ENCODE data around the gene MYADML2. TPM values are rescaled to one million over a fixed set of nuclear protein-coding genes. Genes with fewer than 3 reads are reported as not detected.

MYADML2 gene
- total RNA-seq, 2 donors from 2014 or later: not detected

GRCh38 chr17:81948635-81949378 is 1.8 kb upstream of the MYADML2 start:
- no peaks in the 10 kb centered on the region for H3K27me3 Mint-ChIP-seq
- DNase-seq (no peak), ATAC-seq (no peak)
- H3K4me1 Mint-ChIP-seq: no peaks in the 10 kb centered on the region
- no peak overlapping the region for H3K4me3 Mint-ChIP-seq
- no peak overlapping the region for H3K27ac Mint-ChIP-seq
- H3K36me3 Mint-ChIP-seq (ENCODE audit: low read depth): no peaks in the 10 kb centered on the region
- H3K9me3 ChIP-seq (ENCODE audit: control insufficient read depth, low read length, poor library complexity, severe bottlenecking): no peaks in the 10 kb centered on the region

- Mint-ChIP-seq H3K4me3 (no peak overlapping the region), H3K27me3 (peaks cover 5% of the 10 kb centered on the region), H3K4me1 (no peaks in the 10 kb centered on the region), H3K27ac (no peak overlapping the region), H3K36me3 (ENCODE audit: low read depth) (no peaks in the 10 kb centered on the region)
- ATAC-seq (no peak), DNase-seq (no peak)
- no peaks in the 10 kb centered on the region for H3K9me3 ChIP-seq (ENCODE audit: control insufficient read depth, low read length, poor library complexity, severe bottlenecking)
Measured at GRCh38 chr17:81944858-81945257, 2.2 kb downstream of the MYADML2 start.

GRCh38 chr17:81942167-81942553 is 4.9 kb downstream of the MYADML2 start:
- Mint-ChIP-seq H3K4me1 (peaks cover 5% of the 10 kb centered on the region), H3K4me3 (no peak overlapping the region), H3K27ac (no peak overlapping the region), H3K36me3 (ENCODE audit: low read depth) (no peaks in the 10 kb centered on the region), H3K27me3 (peaks cover 9% of the 10 kb centered on the region)
- H3K9me3 ChIP-seq (ENCODE audit: control insufficient read depth, low read length, poor library complexity, severe bottlenecking): no peaks in the 10 kb centered on the region
- ATAC-seq (no peak), DNase-seq (no peak)

- no peak for ATAC-seq
- H3K27me3 Mint-ChIP-seq: peaks cover 9% of the 10 kb centered on the region
- no peak overlapping the region for H3K27ac Mint-ChIP-seq
- no peak overlapping the region for H3K4me3 Mint-ChIP-seq
- no peak for DNase-seq
- no peaks in the 10 kb centered on the region for H3K36me3 Mint-ChIP-seq (ENCODE audit: low read depth)
- H3K9me3 ChIP-seq (ENCODE audit: control insufficient read depth, low read length, poor library complexity, severe bottlenecking): no peaks in the 10 kb centered on the region
- H3K4me1 Mint-ChIP-seq: peaks cover 5% of the 10 kb centered on the region
Measured at GRCh38 chr17:81941484-81942166, 5.4 kb downstream of the MYADML2 start.

- H3K4me3 Mint-ChIP-seq: no peak overlapping the region
- no peak for DNase-seq
Measured at GRCh38 chr17:81940538-81941483, 6.2 kb downstream of the MYADML2 start.

GRCh38 chr17:81939881-81940385 is 7.1 kb downstream of the MYADML2 start:
- H3K27ac Mint-ChIP-seq: no peak overlapping the region
- no peak for DNase-seq
- H3K36me3 Mint-ChIP-seq (ENCODE audit: low read depth): no peaks in the 10 kb centered on the region
- ATAC-seq: no peak
- H3K27me3 Mint-ChIP-seq: peaks cover 9% of the 10 kb centered on the region
- H3K4me1 Mint-ChIP-seq: peaks cover 5% of the 10 kb centered on the region
- no peak overlapping the region for H3K4me3 Mint-ChIP-seq
- no peaks in the 10 kb centered on the region for H3K9me3 ChIP-seq (ENCODE audit: control insufficient read depth, low read length, poor library complexity, severe bottlenecking)

More at GRCh38 chr17:81940538-81941483, 6.2 kb downstream of the MYADML2 start:
- no peak overlapping the region for H3K27ac Mint-ChIP-seq
- H3K4me1 Mint-ChIP-seq: peaks cover 5% of the 10 kb centered on the region
- peaks cover 9% of the 10 kb centered on the region for H3K27me3 Mint-ChIP-seq
- no peaks in the 10 kb centered on the region for H3K36me3 Mint-ChIP-seq (ENCODE audit: low read depth)
- ATAC-seq: no peak
- no peaks in the 10 kb centered on the region for H3K9me3 ChIP-seq (ENCODE audit: control insufficient read depth, low read length, poor library complexity, severe bottlenecking)

- ATAC-seq (no peak), DNase-seq (no peak)
- H3K27ac Mint-ChIP-seq: no peak overlapping the region
- no peaks in the 10 kb centered on the region for H3K9me3 ChIP-seq (ENCODE audit: control insufficient read depth, low read length, poor library complexity, severe bottlenecking)
- no peaks in the 10 kb centered on the region for H3K36me3 Mint-ChIP-seq (ENCODE audit: low read depth)
- no peak overlapping the region for H3K4me3 Mint-ChIP-seq
- H3K4me1 Mint-ChIP-seq: peaks cover 5% of the 10 kb centered on the region
- peaks cover 9% of the 10 kb centered on the region for H3K27me3 Mint-ChIP-seq
Measured at GRCh38 chr17:81939218-81939617, 7.8 kb downstream of the MYADML2 start.

GRCh38 chr17:81935709-81936084 is 11.3 kb downstream of the MYADML2 start:
- Mint-ChIP-seq H3K4me3 (no peak overlapping the region), H3K4me1 (peaks cover 8% of the 10 kb centered on the region), H3K36me3 (ENCODE audit: low read depth) (no peaks in the 10 kb centered on the region), H3K27me3 (peaks cover 31% of the 10 kb centered on the region), H3K27ac (no peak overlapping the region)
- ATAC-seq (no peak), DNase-seq (no peak)
- no peaks in the 10 kb centered on the region for H3K9me3 ChIP-seq (ENCODE audit: control insufficient read depth, low read length, poor library complexity, severe bottlenecking)

- no peaks in the 10 kb centered on the region for H3K9me3 ChIP-seq (ENCODE audit: control insufficient read depth, low read length, poor library complexity, severe bottlenecking)
- Mint-ChIP-seq H3K27ac (no peak overlapping the region), H3K4me3 (no peak overlapping the region), H3K27me3 (peaks cover 28% of the 10 kb centered on the region), H3K36me3 (ENCODE audit: low read depth) (no peaks in the 10 kb centered on the region), H3K4me1 (peaks cover 8% of the 10 kb centered on the region)
- no peak for DNase-seq
- no peak for ATAC-seq
Measured at GRCh38 chr17:81934850-81935708, 12.0 kb downstream of the MYADML2 start.

GRCh38 chr17:81934098-81934757 is 12.8 kb downstream of the MYADML2 start:
- H3K27ac Mint-ChIP-seq: no peak overlapping the region
- no peak overlapping the region for H3K4me3 Mint-ChIP-seq
- H3K27me3 Mint-ChIP-seq: peaks cover 28% of the 10 kb centered on the region
- no peaks in the 10 kb centered on the region for H3K9me3 ChIP-seq (ENCODE audit: control insufficient read depth, low read length, poor library complexity, severe bottlenecking)
- no peak for ATAC-seq
- H3K4me1 Mint-ChIP-seq: peaks cover 8% of the 10 kb centered on the region
- DNase-seq: no peak
- no peaks in the 10 kb centered on the region for H3K36me3 Mint-ChIP-seq (ENCODE audit: low read depth)

GRCh38 chr17:81933178-81933699 is 13.8 kb downstream of the MYADML2 start:
- ATAC-seq (no peak), DNase-seq (no peak)
- H3K4me1 Mint-ChIP-seq: peaks cover 10% of the 10 kb centered on the region
- H3K4me3 Mint-ChIP-seq: no peak overlapping the region
- no peaks in the 10 kb centered on the region for H3K9me3 ChIP-seq (ENCODE audit: control insufficient read depth, low read length, poor library complexity, severe bottlenecking)
- H3K27ac Mint-ChIP-seq: no peak overlapping the region
- H3K36me3 Mint-ChIP-seq (ENCODE audit: low read depth): no peaks in the 10 kb centered on the region
- peaks cover 28% of the 10 kb centered on the region for H3K27me3 Mint-ChIP-seq
